Glutamatergic neuron (in vitro differentiated cells): ENCODE results near the gene AUTS2. TPM values are rescaled to one million over a fixed set of nuclear protein-coding genes. Genes with fewer than 3 reads are reported as not detected.

ENCODE experiments used
- DNase-seq: peaks from one replicate; pipeline ENCODE4 v3.0.0; 2022
- H3K27ac Mint-ChIP-seq: one replicate; pipeline ENCODE4 v1.8.0; 2020; ENCODE audit warnings: mild to moderate bottlenecking, mixed read lengths, inconsistent platforms; ENCODE audit not compliant: unreplicated experiment
- H3K27me3 Mint-ChIP-seq: one replicate; pipeline ENCODE4 v1.8.0; 2020; ENCODE audit warnings: mild to moderate bottlenecking, moderate library complexity, mixed read lengths, inconsistent platforms; ENCODE audit not compliant: unreplicated experiment
- H3K36me3 Mint-ChIP-seq: one replicate; pipeline ENCODE4 v1.8.0; 2020; ENCODE audit warnings: mild to moderate bottlenecking, mixed read lengths, inconsistent platforms; ENCODE audit not compliant: unreplicated experiment
- H3K4me1 Mint-ChIP-seq: one replicate; pipeline ENCODE4 v1.8.0; 2020; ENCODE audit warnings: mild to moderate bottlenecking, low read depth, mixed read lengths, inconsistent platforms; ENCODE audit not compliant: unreplicated experiment
- H3K4me3 Mint-ChIP-seq: one replicate; pipeline ENCODE4 v1.8.0; 2020; ENCODE audit warnings: mild to moderate bottlenecking, mixed read lengths, inconsistent platforms; ENCODE audit not compliant: unreplicated experiment
- H3K9me3 Mint-ChIP-seq: one replicate; pipeline ENCODE4 v1.8.0; 2020; ENCODE audit warnings: mild to moderate bottlenecking, moderate library complexity, mixed read lengths, inconsistent platforms; ENCODE audit not compliant: unreplicated experiment
- total RNA-seq: library from RNA; stranded (reverse); fragmentation: NEBNext Ultra II Directional; extraction: Animal tissue kit (Norgen Biotek cat#: 25700); gene quantifications from one replicate; pipeline ENCODE4 v1.2.1, GENCODE V29; 2021; ENCODE audit not compliant: unreplicated experiment
- TF ChIP-seq, protein P1 (sequence below): fragments of 200-600 bp; sonication (generic); IDR thresholded peaks from one replicate; pipeline ENCODE4 v1.5.0; 2021; ENCODE audit not compliant: partially characterized antibody, unreplicated experiment

AUTS2 gene
- total RNA-seq, 1 donor from 2014 or later: 300 TPM

DNA sequence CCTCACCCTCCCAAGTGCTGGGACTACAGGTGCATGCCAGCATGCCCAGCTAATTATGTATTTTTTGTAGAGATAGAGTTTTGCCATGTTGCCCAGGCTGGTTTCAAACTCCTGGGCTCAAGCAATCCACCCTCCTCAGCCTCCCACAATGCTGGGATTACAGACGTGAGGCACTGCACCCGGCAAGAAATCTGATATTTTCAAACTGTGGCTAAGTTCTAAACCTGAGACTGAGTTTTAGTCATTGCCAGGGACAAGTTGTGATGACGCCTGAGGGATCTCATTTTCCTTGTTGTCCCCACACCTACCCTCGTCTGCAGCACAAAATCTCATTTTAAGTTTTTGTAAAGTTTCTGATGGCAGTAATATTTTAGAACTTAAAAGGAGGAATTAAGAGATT lies 9.8 kb downstream of the AUTS2 start:
- no peak for DNase-seq
- TF ChIP-seq, protein P1, sequence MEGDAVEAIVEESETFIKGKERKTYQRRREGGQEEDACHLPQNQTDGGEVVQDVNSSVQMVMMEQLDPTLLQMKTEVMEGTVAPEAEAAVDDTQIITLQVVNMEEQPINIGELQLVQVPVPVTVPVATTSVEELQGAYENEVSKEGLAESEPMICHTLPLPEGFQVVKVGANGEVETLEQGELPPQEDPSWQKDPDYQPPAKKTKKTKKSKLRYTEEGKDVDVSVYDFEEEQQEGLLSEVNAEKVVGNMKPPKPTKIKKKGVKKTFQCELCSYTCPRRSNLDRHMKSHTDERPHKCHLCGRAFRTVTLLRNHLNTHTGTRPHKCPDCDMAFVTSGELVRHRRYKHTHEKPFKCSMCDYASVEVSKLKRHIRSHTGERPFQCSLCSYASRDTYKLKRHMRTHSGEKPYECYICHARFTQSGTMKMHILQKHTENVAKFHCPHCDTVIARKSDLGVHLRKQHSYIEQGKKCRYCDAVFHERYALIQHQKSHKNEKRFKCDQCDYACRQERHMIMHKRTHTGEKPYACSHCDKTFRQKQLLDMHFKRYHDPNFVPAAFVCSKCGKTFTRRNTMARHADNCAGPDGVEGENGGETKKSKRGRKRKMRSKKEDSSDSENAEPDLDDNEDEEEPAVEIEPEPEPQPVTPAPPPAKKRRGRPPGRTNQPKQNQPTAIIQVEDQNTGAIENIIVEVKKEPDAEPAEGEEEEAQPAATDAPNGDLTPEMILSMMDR: no peak
- H3K27me3 Mint-ChIP-seq: no peaks in the 10 kb centered on the region
- no peak overlapping the region for H3K27ac Mint-ChIP-seq
- no peaks in the 10 kb centered on the region for H3K36me3 Mint-ChIP-seq
- no peak overlapping the region for H3K4me3 Mint-ChIP-seq
- H3K9me3 Mint-ChIP-seq: no peaks in the 10 kb centered on the region
- H3K4me1 Mint-ChIP-seq: peaks cover 28% of the 10 kb centered on the region

DNA sequence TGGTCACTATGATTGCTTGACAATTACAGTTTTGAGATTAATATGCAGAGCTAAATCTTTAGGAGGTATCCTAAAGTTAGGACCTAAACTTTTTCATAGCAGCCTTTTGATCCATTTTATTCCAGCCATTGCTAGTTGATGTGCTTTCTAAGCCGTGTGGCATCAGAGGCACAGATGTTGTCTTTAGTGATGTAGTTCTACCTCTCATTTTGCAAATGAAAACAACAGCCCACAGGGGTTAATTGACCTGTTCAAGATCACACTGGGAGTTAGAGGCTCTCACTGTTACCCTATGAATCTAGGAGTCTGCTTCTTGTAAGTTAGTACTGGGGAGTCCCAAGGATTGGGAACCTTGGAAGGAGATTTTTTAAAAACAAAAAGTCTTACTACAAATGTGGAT lies 10.6 kb downstream of the AUTS2 start:
- Mint-ChIP-seq H3K9me3 (peaks cover 1% of the 10 kb centered on the region), H3K4me3 (no peak overlapping the region), H3K27me3 (no peaks in the 10 kb centered on the region), H3K27ac (no peak overlapping the region), H3K36me3 (no peaks in the 10 kb centered on the region), H3K4me1 (peaks cover 31% of the 10 kb centered on the region)
- TF ChIP-seq, protein P1: no peak
- no peak for DNase-seq

DNA sequence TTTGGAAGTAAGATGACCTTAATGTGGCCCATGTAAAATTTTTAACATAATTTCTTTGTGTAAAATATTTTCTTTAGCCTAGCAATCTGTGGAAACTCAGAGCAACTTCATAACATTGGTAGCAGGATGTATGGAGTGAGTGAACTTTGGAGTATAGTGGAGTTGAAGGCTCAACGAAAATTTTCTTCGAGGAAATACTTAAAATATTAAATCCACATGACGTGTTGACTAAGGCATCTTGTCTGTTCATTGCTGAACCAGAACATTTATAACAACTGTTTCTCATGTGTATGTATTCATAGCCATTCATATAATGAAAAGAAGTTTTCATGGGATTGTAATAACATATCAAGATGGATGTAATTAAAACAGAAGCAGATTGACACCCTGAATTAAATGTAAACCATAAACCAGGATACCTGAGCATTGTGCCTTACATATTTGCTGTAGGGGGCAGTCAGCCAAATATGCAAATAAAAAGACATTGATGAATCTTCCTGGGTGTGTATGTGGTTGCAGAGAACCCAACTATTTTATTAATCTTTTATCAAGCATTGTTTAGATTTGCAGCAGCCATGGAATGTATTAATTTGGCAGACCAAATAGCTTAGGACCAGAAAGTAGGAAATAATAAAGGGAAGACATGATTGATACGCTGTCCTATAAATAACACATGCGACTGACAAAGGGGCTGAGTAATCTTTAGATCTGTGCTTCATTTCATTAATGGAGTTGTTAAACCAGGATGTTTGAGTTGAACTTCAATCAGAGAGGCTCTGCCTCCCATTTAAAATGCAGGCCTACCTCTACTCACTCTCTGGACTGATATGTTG lies 11.5 kb downstream of the AUTS2 start:
- Mint-ChIP-seq H3K27me3 (no peaks in the 10 kb centered on the region), H3K4me3 (no peak overlapping the region), H3K9me3 (peaks cover 3% of the 10 kb centered on the region), H3K36me3 (no peaks in the 10 kb centered on the region), H3K4me1 (peaks cover 34% of the 10 kb centered on the region), H3K27ac (no peak overlapping the region)
- no peak for DNase-seq
- TF ChIP-seq, protein P1: no peak

DNA sequence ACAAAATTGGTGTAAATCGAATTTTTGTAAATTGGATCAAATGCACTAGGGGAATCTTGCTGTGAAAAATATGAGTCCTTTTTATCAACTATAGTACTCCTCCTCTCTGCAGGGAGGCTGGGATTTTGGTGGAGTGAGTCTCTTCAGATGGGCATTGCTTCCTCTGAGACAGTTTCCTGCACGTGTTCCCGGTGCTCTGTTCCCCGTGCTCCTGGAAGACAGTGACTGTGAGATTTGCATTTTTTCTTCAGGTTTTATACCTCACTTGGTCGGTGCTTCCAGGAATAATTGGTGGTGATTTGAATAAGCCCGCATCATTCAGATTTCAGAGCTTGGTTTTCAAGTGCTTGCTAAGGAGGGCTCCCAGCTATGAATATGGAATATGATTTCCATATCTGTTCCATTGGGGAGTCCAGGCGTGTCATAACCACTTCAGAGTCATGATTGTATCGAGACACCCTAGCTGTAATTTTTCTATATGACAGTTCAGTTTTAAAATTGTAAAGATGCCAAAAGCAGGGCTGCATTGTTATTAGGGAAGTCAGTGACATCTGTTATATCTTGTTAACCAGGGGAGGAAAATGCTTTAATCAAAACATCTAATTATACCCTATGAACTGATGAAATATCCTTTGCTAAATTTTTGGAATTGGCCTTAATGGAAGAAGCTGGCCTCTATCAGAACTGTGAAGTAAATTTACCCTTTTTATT lies 12.3 kb downstream of the AUTS2 start:
- Mint-ChIP-seq H3K27me3 (no peaks in the 10 kb centered on the region), H3K36me3 (no peaks in the 10 kb centered on the region), H3K4me1 (peaks cover 35% of the 10 kb centered on the region), H3K27ac (no peak overlapping the region), H3K4me3 (no peak overlapping the region), H3K9me3 (peaks cover 3% of the 10 kb centered on the region)
- no peak for DNase-seq
- TF ChIP-seq, protein P1: no peak

DNA sequence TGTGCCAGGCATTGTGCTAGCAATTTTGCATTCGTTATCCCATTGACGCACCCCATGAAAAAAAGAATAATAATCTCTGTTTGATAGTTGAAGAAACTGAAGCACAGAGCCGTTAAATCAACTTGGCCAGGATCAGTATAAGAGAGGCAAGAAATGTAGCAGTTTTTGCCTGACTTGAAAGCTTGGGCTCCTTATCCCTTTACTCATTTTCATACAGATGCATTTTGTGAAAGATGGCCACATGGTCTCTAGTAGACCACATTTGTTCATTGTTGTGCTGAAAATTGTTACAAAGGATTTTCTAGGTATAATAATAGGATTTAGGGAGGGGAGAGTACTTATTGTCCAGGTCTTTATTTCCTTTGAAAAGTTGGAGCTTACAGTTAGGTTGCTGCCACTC lies 14.7 kb downstream of the AUTS2 start:
- Mint-ChIP-seq H3K27me3 (no peaks in the 10 kb centered on the region), H3K4me1 (peaks cover 49% of the 10 kb centered on the region), H3K4me3 (no peak overlapping the region), H3K27ac (no peak overlapping the region), H3K9me3 (peaks cover 4% of the 10 kb centered on the region), H3K36me3 (no peaks in the 10 kb centered on the region)
- no peak for DNase-seq
- TF ChIP-seq, protein P1: no peak
